OCI-LY1 (cell line): ENCODE results near the gene CEP112.

Source experiments
- H2AFZ ChIP-seq: fragments of 200-600 bp; sonication (generic), shearing (Covaris generic); 2 replicates; pipeline ENCODE4 v1.6.0; 2014; ENCODE audit warnings: antibody characterized with exemption, mild to moderate bottlenecking, low read length
- H3F3A ChIP-seq: fragments of 200-600 bp; sonication (generic), shearing (Covaris generic); 2 replicates; pipeline ENCODE4 v1.6.0; 2014; ENCODE audit warnings: mild to moderate bottlenecking, antibody characterized with exemption, low read length, moderate library complexity; ENCODE audit not compliant: insufficient read depth
- H3K27ac ChIP-seq: fragments of 200-600 bp; sonication (generic); 2 replicates; pipeline ENCODE4 v1.5.1; 2014; ENCODE audit warnings: low read length, mixed run types, mild to moderate bottlenecking, low read depth; ENCODE audit not compliant: poor library complexity, severe bottlenecking
- H3K27me3 ChIP-seq: fragments of 200-600 bp; sonication (generic); 2 replicates; pipeline ENCODE4 v1.6.0; 2014; ENCODE audit warnings: antibody characterized with exemption, mild to moderate bottlenecking, low read length, moderate library complexity; ENCODE audit not compliant: insufficient read depth
- H3K36me3 ChIP-seq: fragments of 200-600 bp; sonication (generic); 2 replicates; pipeline ENCODE4 v1.6.1; 2014; ENCODE audit warnings: mild to moderate bottlenecking, antibody characterized with exemption, low read length, moderate library complexity, mixed read lengths; ENCODE audit not compliant: insufficient read depth
- H3K4me1 ChIP-seq: fragments of 200-600 bp; sonication (generic); 2 replicates; pipeline ENCODE4 v1.5.1; 2014; ENCODE audit warnings: mild to moderate bottlenecking, low read length, moderate library complexity; ENCODE audit not compliant: insufficient read depth, severe bottlenecking
- H3K4me2 ChIP-seq: fragments of 200-600 bp; sonication (generic), shearing (Covaris generic); 2 replicates; pipeline ENCODE4 v1.6.1; 2014; ENCODE audit warnings: low read length
- H3K4me3 ChIP-seq: fragments of 200-600 bp; sonication (generic); 2 replicates; pipeline ENCODE4 v1.5.1; 2014; ENCODE audit warnings: low read length, low read depth, mild to moderate bottlenecking, mixed read lengths; ENCODE audit not compliant: poor library complexity, severe bottlenecking
- H3K79me2 ChIP-seq: fragments of 200-600 bp; shearing (Covaris generic); 2 replicates; pipeline ENCODE4 v1.6.1; 2016; ENCODE audit warnings: mixed run types, low read length, mixed read lengths; ENCODE audit not compliant: insufficient read depth
- H3K9ac ChIP-seq: fragments of 200-600 bp; sonication (generic), shearing (Covaris generic); 2 replicates; pipeline ENCODE4 v1.6.1; 2014; ENCODE audit warnings: mild to moderate bottlenecking, low read length, mixed read lengths
- H3K9me2 ChIP-seq: fragments of 200-600 bp; sonication (generic), shearing (Covaris generic); 2 replicates; pipeline ENCODE4 v1.6.1; 2014; ENCODE audit warnings: low read depth, mild to moderate bottlenecking, low read length, mixed read lengths
- H3K9me3 ChIP-seq: fragments of 200-600 bp; shearing (Covaris generic); 2 replicates; pipeline ENCODE4 v1.6.1; 2014; ENCODE audit warnings: low read length, mixed read lengths
- H4K20me1 ChIP-seq: fragments of 200-600 bp; sonication (generic), shearing (Covaris generic); 2 replicates; pipeline ENCODE4 v1.6.0; 2016; ENCODE audit warnings: mild to moderate bottlenecking, low read length; ENCODE audit not compliant: insufficient read depth
- CTCF ChIP-seq: fragments of 200-600 bp; sonication (generic), shearing (Covaris generic); IDR thresholded peaks from 2 replicates; pipeline ENCODE4 v1.5.1; 2017; ENCODE audit warnings: mild to moderate bottlenecking, antibody characterized with exemption, low read length, moderate library complexity, mixed read lengths
- EZH2 ChIP-seq: fragments of 200-600 bp; sonication (generic), shearing (Covaris generic); IDR thresholded peaks from 2 replicates; pipeline ENCODE4 v1.8.0; 2017; ENCODE audit warnings: borderline replicate concordance, mixed run types, mild to moderate bottlenecking, antibody characterized with exemption, low read length, moderate library complexity, mixed read lengths

Gene CEP112

GRCh38 chr17:66198242-66198641, 6.3 kb upstream of the CEP112 start:
- Histone ChIP-seq H3K4me3 (no peak overlapping the region), H3K36me3 (no peaks in the 10 kb centered on the region), H3K27ac (no peak overlapping the region), H2AFZ (no peak overlapping the region), H3K9me3 (no peaks in the 10 kb centered on the region), H3K27me3 (no peaks in the 10 kb centered on the region), H3F3A (no peaks in the 10 kb centered on the region), H3K9ac (no peak overlapping the region), H4K20me1 (no peaks in the 10 kb centered on the region), H3K4me2 (no peak overlapping the region), H3K79me2 (no peaks in the 10 kb centered on the region), H3K4me1 (peaks cover 13% of the 10 kb centered on the region), H3K9me2 (no peaks in the 10 kb centered on the region)
- no peak for TF ChIP-seq CTCF

DNA sequence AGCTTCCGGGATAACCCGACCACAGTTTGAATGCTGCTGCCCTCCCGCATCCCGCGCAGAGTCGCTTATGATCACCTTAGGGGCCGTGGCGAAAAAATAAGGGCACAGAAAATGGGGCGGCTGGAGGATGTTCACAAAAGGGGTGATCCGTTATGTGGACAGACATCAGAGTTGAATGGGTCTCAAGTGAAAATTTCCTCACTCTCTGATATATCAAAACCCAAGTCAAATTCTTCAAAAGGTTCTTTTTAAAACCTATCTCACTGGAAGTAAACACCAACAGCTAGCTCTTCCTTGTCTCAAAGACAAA, 400 bp upstream of the CEP112 start:
- peaks cover 35% of the 10 kb centered on the region for H3K4me1 ChIP-seq
- H3K79me2 ChIP-seq: no peaks in the 10 kb centered on the region
- H3K4me2 ChIP-seq: peak overlapping the region; percentile 83
- H3K27me3 ChIP-seq: no peaks in the 10 kb centered on the region
- H3K36me3 ChIP-seq: no peaks in the 10 kb centered on the region
- H3K27ac ChIP-seq: peak overlapping the region; percentile 58
- H3K4me3 ChIP-seq: peak overlapping the region; percentile 70
- no peaks in the 10 kb centered on the region; the same call in 1 of the 2 replicates for H3F3A ChIP-seq
- H3K9ac ChIP-seq: no peak overlapping the region; the same call in 1 of the 2 replicates
- H3K9me3 ChIP-seq: no peaks in the 10 kb centered on the region
- H2AFZ ChIP-seq: no peak overlapping the region
- TF ChIP-seq EZH2 (no peak), CTCF (no peak)
- H4K20me1 ChIP-seq: no peaks in the 10 kb centered on the region
- no peaks in the 10 kb centered on the region for H3K9me2 ChIP-seq

- Histone ChIP-seq H3K4me1 (peaks cover 35% of the 10 kb centered on the region), H3K79me2 (no peaks in the 10 kb centered on the region), H3K27me3 (no peaks in the 10 kb centered on the region), H3K4me3 (peak overlapping the region; percentile 70), H3K9ac (peak overlapping the region; percentile 68), H3K4me2 (peak overlapping the region; percentile 83), H3K9me2 (no peaks in the 10 kb centered on the region), H3F3A (no peaks in the 10 kb centered on the region; the same call in 1 of the 2 replicates), H3K9me3 (no peaks in the 10 kb centered on the region), H3K27ac (no peak overlapping the region), H2AFZ (0 out of 2 replicates have a peak overlapping the region, but pooled peaks have one; percentile 55), H3K36me3 (no peaks in the 10 kb centered on the region), H4K20me1 (no peaks in the 10 kb centered on the region)
- TF ChIP-seq CTCF (no peak), EZH2 (no peak)
Observed at GRCh38 chr17:66190738-66191592, 968 bp downstream of the CEP112 start.
